Cardiac fibroblast (primary cell): ENCODE data around the gene LRP5.
"Not testable (repeated sequence)": the region's sequence is repeated elsewhere in the genome, so short reads cannot be mapped to it uniquely, and the experiment has no call there.

Experiments
- DNase-seq, 2 donors: peaks; one replicate each; pipeline versions ENCODE4 v3.0.0 to v3.0.0-alpha.2; 2010; ENCODE audit warnings: low read depth in 2 of 2
- H3K4me3 ChIP-seq, 2 donors: replicated peaks in 1 of 2; 1 replicate in 1 of 2; 2 replicates in 1 of 2; pipeline ENCODE4 v1.5.1; 2011; ENCODE audit warnings: low read depth in 2 of 2, low read length in 2 of 2, mild to moderate bottlenecking in 2 of 2, moderate library complexity in 1 of 2
- CTCF ChIP-seq: IDR thresholded peaks from one replicate; pipeline ENCODE4 v1.5.1; 2011; ENCODE audit warnings: low read depth, mild to moderate bottlenecking, low read length, inconsistent platforms

LRP5 gene

DNA sequence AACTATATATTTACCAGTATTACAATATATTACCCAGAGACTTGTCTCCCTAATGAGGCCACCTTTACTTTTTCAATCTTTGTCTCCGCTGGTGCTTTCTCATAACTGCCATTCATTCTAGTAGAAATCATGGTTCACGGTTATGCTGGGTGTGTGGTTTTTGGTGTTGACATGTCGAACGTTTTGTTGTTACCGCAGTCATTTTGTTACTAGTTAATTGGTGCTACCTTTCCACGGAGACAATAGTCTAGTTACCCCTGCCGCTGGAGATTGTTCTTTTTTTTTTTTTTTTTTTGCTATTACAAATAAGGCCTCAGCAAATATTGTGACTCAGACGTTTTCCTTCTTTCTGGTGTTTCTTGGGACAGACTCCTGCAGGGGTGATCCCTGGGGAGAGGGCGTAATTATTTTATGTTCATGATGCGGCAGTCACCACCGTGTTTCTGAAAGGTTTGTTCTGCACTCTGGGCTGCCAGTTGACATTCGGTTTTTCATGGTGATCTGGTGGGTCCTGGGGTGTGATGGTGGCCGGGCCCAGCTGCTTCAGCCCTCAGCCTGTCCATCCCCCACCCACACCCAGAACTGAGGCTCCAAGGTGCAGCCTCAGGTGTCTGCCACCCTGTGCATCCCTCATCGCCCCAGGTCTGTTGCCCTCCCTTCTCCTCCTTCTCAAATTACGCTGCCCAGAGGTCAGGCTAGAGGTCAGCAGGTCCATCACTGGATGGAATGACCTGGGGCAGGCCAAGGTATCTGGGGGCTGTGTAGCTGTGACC lies 28.6 kb downstream of the LRP5 start:
- DNase-seq = peak in 1 of 2 donors; percentile 75
- no peak overlapping the region for H3K4me3 ChIP-seq
- TF ChIP-seq CTCF = no peak

DNA sequence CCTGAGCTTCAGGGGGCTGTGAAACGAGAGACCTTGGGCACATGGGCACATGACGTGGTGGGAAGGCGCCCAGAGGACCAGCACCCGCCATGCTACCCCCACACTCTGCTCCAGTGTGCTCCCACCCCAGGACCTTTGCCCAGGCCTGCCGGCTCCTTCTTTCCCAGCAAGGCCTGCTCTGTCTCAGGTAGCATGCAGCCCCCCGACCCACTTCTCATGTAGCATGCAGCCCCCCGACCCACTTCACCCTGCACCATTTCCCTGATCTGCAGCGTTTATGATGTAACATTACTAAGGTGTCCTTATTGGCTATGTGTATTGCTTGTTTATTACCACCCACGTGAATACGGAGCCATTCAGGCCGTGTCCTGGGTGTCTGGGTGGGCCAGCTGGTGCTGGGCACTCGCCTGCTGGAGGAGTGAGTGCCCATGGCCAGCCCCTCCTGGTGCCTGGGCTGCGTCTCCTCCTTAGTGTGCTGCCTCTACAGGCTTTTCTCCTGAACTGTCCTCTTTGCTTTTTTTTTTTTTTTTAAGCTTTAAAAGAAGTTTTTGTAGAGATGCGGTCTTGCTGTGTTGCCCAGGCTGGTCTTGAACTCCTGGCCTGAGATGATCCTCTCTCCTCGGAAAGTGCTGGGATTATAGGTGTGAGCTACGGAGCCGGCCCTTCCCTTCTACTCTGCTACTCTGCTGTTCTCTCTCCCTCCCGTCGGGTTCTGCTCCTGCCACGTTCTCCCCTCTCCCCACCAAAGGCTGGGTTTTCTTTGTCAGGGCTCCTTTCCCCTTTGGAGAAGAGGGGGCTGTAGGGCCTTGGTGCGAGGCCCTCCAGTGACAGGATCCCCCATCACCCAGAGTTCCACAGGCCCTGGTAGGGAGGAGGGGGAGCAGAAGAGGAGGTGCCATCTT lies 29.4 kb downstream of the LRP5 start:
- TF ChIP-seq CTCF = no peak
- no peak overlapping the region for H3K4me3 ChIP-seq

GRCh38 chr11:68342459-68343158 lies 30.2 kb downstream of the LRP5 start:
- no peak overlapping the region for H3K4me3 ChIP-seq
- TF ChIP-seq CTCF = no peak

More for the DNA sequence above, 29.4 kb downstream of the LRP5 start:
- DNase-seq = no peak

GRCh38 chr11:68343761-68344256 lies 31.4 kb downstream of the LRP5 start:
- H3K4me3 ChIP-seq = no peak overlapping the region
- no peak for DNase-seq
- TF ChIP-seq CTCF = no peak

More at GRCh38 chr11:68342459-68343158, 30.2 kb downstream of the LRP5 start:
- no peak for DNase-seq

DNA sequence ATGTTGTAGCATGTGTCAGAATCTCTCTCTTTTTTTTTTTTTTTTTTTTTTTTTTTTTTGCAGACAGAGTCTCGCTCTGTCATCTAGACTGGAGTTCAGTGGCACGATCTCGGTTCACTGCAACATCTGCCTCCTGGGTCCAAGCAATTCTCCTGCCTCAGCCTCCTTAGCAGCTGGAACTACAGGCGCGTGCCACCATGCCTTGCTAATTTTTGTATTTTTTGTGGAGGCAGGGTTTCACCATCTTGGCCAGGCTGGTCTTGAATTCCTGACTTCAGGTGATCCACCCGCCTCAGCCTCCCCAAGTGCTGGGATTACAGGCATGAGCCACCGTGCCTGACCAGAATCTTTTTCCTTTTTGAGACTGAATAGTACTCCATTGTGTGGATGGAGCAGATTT lies 32.4 kb downstream of the LRP5 start:
- H3K4me3 ChIP-seq, DNase-seq: not testable (repeated sequence)

DNA sequence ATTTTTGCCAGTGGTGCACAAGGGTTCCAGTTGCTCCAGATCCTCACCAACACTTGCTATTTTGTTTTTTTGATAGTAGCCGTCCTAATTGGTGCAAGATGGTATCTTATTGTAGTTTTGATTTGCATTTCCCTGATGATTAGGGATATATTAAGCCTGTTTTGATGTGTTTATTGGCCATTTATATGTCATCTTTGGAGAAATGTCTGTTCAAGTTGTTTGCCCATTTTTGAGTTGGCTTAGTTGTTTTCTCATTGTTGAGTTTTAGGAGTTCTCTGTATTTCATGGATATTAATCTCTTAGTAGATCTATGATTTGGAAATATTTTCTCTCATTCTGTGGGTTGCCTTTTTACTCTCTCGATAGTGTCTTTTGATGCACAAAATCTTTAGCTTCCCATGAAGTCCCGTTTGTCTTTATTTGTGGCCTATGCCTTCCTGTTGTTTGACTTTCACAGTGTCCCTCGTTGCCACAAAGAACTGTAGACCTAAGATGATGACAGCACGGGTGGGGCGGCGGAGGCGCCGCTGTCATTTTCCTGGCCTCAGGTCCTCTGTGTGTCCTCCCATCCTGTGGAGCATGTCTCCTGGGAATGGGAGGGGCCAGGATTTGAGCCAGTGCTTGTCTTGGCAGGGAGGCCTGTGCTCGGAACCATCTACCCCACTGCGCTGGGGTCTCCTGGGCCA lies 33.5 kb downstream of the LRP5 start:
- no peak overlapping the region for H3K4me3 ChIP-seq
- TF ChIP-seq CTCF = no peak
- no peak for DNase-seq
